Measurements from ENCODE around the gene PRKAG1.

Gene PRKAG1

DNA sequence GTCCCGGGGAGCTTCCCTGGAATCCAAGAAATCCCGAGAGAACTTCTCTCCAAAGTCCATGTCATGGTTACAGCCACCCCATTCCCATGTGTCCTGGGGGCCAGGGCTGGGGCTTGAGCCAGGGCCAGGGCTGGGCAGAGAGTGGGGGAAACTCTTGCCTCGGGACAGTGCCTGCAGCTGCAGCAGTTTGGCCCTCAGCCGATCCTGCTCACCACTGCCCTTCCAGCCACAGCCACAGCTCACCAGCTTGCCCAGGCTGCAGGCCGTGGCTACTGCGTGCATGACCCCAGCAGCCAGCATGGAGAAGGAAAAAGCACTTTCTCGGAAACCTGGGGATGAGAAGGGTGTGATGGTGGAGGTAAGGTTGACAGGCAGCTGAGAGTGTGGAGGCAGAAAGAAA, 50.6 kb downstream of the PRKAG1 start:
- peak overlapping the region; percentile 4 for H3K4me3 ChIP-seq (ENCODE audit: insufficient read length, low read depth)
- no peaks in the 10 kb centered on the region for H3K9me3 ChIP-seq (ENCODE audit: insufficient read depth, low read length)
- TF ChIP-seq ZNF274 (IDR thresholded peaks at IDR 0.05; ENCODE audit: low read depth, low read length) = no peak
- TF ChIP-seq SUZ12 (IDR thresholded peaks at IDR 0.05; ENCODE audit: extremely low read depth, insufficient read depth, insufficient read length) = no peak
- TF ChIP-seq YY1 (IDR thresholded peaks at IDR 0.05; ENCODE audit: insufficient read depth, insufficient read length) = no peak
- H3K9ac ChIP-seq (ENCODE audit: insufficient read length, low read depth) = peak overlapping the region; percentile 82
- no peak for DNase-seq (ENCODE audit: low read depth, low spot score)
- H3K36me3 ChIP-seq (ENCODE audit: insufficient read depth, insufficient read length, low read length) = peaks cover 21% of the 10 kb centered on the region
- peaks cover 31% of the 10 kb centered on the region for H3K27me3 ChIP-seq (ENCODE audit: insufficient read depth, insufficient read length)
- H3K4me1 ChIP-seq (ENCODE audit: insufficient read depth, insufficient read length) = peaks cover 37% of the 10 kb centered on the region

DNA sequence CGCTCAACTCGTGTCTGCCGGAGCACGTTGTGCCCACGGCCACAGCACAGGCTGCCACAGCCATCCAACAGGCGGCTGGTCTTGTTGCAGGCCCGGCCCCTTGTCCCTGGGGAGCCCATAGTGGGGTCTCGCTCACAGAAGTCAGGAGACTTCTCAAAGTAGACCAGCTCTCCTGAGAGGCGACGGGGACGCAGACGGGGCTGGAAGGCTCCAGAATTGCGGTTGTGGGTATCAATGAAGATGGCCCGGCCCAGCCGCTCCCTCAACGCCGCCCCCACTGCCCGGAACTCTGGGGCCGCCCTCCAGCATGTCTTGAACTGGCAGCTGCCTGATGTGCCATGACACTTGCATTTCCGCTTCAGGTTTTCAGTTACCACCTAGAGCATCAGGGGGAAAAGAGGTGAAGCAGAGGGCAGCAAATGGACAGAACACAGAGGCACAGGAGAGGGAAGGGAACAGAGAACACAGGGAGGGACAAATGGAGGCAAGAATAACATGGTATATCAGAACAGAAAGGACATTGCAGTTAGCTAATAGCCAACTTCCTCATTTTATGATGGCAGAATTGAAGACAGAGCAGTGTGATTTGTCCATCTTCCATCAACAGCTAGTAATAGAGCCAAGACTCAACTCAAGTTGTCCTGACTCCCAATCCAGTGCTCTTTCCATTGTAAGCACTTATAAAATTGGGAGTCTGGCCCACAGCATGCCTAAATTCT, 52.2 kb downstream of the PRKAG1 start:
- H3K4me3 ChIP-seq (ENCODE audit: insufficient read length, low read depth) = no peak overlapping the region
- H3K9me3 ChIP-seq (ENCODE audit: insufficient read depth, low read length) = no peaks in the 10 kb centered on the region
- peaks cover 25% of the 10 kb centered on the region for H3K36me3 ChIP-seq (ENCODE audit: insufficient read depth, insufficient read length, low read length)
- H3K4me1 ChIP-seq (ENCODE audit: insufficient read depth, insufficient read length) = peaks cover 33% of the 10 kb centered on the region
- DNase-seq (ENCODE audit: low read depth, low spot score) = no peak
- TF ChIP-seq SUZ12 (IDR thresholded peaks at IDR 0.05; ENCODE audit: extremely low read depth, insufficient read depth, insufficient read length) (no peak), YY1 (IDR thresholded peaks at IDR 0.05; ENCODE audit: insufficient read depth, insufficient read length) (no peak), ZNF274 (IDR thresholded peaks at IDR 0.05; ENCODE audit: low read depth, low read length) (no peak)
- no peak overlapping the region for H3K9ac ChIP-seq (ENCODE audit: insufficient read length, low read depth)
- peaks cover 15% of the 10 kb centered on the region for H3K27me3 ChIP-seq (ENCODE audit: insufficient read depth, insufficient read length)

DNA sequence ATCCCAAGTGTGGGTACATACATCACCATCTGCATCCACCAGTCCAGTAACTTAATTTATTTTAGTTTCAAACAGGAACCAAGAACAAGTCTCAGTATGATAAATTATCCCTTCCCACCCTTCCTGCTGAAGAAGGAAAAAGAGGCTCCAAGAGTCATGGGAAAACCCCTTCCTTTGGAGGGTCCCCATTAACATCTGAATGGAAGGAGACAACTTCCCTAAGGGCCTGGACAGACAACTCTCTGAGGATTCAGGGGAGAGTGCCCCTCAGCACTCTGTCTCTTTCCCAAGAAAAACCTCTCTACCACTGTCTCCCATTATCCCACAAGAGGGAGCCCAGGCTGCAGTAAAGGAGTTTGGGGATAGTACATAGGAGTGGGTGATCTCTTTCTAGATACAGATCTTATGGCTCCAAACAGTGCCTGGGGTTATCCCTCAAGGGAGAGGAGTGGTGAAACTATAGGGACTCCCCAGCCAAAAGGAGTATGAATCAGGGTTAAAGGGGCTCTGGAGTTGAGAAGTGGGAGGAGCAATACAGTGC, 53.2 kb downstream of the PRKAG1 start:
- peak; percentile 89 for DNase-seq (ENCODE audit: low read depth, low spot score)
- peaks cover 38% of the 10 kb centered on the region for H3K4me1 ChIP-seq (ENCODE audit: insufficient read depth, insufficient read length)
- H3K36me3 ChIP-seq (ENCODE audit: insufficient read depth, insufficient read length, low read length) = peaks cover 25% of the 10 kb centered on the region
- H3K9me3 ChIP-seq (ENCODE audit: insufficient read depth, low read length) = no peaks in the 10 kb centered on the region
- H3K9ac ChIP-seq (ENCODE audit: insufficient read length, low read depth) = peak overlapping the region; percentile 22
- TF ChIP-seq ZNF274 (IDR thresholded peaks at IDR 0.05; ENCODE audit: low read depth, low read length) (no peak), YY1 (IDR thresholded peaks at IDR 0.05; ENCODE audit: insufficient read depth, insufficient read length) (no peak), SUZ12 (IDR thresholded peaks at IDR 0.05; ENCODE audit: extremely low read depth, insufficient read depth, insufficient read length) (no peak)
- H3K4me3 ChIP-seq (ENCODE audit: insufficient read length, low read depth) = no peak overlapping the region
- peaks cover 5% of the 10 kb centered on the region for H3K27me3 ChIP-seq (ENCODE audit: insufficient read depth, insufficient read length)

DNA sequence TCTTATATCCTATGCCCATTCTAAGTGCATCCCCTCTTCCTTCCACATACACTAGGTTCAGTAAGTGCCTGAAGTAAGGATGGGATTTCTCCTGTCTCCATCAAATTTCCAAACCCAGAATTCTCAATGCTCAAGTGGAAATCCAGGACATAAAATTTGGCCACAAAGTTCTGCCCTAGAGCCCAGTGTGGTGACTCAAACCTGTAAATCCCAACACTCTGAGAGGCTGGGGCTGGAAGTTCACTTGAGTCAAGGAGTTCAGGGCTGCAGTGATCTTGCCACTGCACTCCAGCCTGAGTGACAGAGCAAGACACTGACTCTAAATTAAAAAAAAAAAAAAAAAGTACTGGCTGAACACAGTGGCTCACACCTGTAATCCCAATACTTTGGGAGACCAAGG, 56.8 kb downstream of the PRKAG1 start:
- Histone ChIP-seq H3K27me3 (ENCODE audit: insufficient read depth, insufficient read length) (no peaks in the 10 kb centered on the region), H3K9ac (ENCODE audit: insufficient read length, low read depth) (no peak overlapping the region), H3K4me1 (ENCODE audit: insufficient read depth, insufficient read length) (peaks cover 21% of the 10 kb centered on the region), H3K36me3 (ENCODE audit: insufficient read depth, insufficient read length, low read length) (peaks cover 19% of the 10 kb centered on the region), H3K4me3 (ENCODE audit: insufficient read length, low read depth) (no peak overlapping the region), H3K9me3 (ENCODE audit: insufficient read depth, low read length) (no peaks in the 10 kb centered on the region)
- TF ChIP-seq SUZ12 (IDR thresholded peaks at IDR 0.05; ENCODE audit: extremely low read depth, insufficient read depth, insufficient read length) (no peak), ZNF274 (IDR thresholded peaks at IDR 0.05; ENCODE audit: low read depth, low read length) (no peak)
- no peak for DNase-seq (ENCODE audit: low read depth, low spot score)

DNA sequence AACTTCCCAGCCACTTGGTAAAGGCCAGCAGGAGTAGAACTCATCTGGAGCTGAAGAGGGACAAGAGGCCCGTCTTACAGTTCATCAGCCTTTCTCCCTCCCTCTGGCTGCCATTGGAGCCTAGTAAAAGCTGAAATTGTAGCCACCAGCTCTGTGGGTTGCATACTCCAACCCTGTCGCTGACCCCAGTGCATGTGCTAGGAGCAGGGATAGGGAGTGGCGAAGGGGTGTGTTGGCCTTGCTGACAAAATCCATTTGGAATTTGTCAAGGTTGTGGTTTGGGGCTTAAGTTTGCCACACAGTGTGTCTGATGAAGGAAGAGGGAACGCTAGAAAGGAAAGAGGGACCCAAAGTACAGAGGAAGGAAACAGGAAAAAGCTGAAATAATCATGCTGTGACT, 57.2 kb downstream of the PRKAG1 start:
- TF ChIP-seq ZNF274 (IDR thresholded peaks at IDR 0.05; ENCODE audit: low read depth, low read length) = no peak
- TF ChIP-seq SUZ12 (IDR thresholded peaks at IDR 0.05; ENCODE audit: extremely low read depth, insufficient read depth, insufficient read length) = no peak
- TF ChIP-seq YY1 (IDR thresholded peaks at IDR 0.05; ENCODE audit: insufficient read depth, insufficient read length) = no peak
- no peaks in the 10 kb centered on the region for H3K9me3 ChIP-seq (ENCODE audit: insufficient read depth, low read length)
- H3K36me3 ChIP-seq (ENCODE audit: insufficient read depth, insufficient read length, low read length) = peaks cover 15% of the 10 kb centered on the region
- H3K27me3 ChIP-seq (ENCODE audit: insufficient read depth, insufficient read length) = no peaks in the 10 kb centered on the region
- no peak overlapping the region for H3K4me3 ChIP-seq (ENCODE audit: insufficient read length, low read depth)
- peaks cover 16% of the 10 kb centered on the region for H3K4me1 ChIP-seq (ENCODE audit: insufficient read depth, insufficient read length)
- no peak for DNase-seq (ENCODE audit: low read depth, low spot score)
- H3K9ac ChIP-seq (ENCODE audit: insufficient read length, low read depth) = no peak overlapping the region

DNA sequence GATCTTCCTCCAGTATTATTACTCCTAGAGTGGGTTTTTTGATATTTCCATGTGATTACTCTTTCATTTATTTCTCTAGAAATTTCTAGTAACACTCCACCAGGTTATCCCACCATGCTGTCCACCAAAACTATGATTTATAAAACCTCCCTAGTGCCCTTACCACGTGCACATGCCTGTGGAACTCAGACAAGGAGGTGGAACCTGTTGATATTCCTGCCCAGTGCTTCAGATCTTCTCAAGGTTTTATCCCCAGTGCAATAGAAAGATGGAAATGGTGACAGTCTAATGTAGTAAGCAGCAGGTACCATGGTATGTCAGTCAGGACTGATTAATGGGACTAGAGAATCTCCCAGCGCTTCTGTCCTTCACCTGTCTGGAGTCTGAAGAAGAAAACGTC, 57.7 kb downstream of the PRKAG1 start:
- Histone ChIP-seq H3K27me3 (ENCODE audit: insufficient read depth, insufficient read length) (no peaks in the 10 kb centered on the region), H3K9me3 (ENCODE audit: insufficient read depth, low read length) (no peaks in the 10 kb centered on the region), H3K4me3 (ENCODE audit: insufficient read length, low read depth) (no peak overlapping the region), H3K9ac (ENCODE audit: insufficient read length, low read depth) (no peak overlapping the region), H3K4me1 (ENCODE audit: insufficient read depth, insufficient read length) (peaks cover 13% of the 10 kb centered on the region), H3K36me3 (ENCODE audit: insufficient read depth, insufficient read length, low read length) (peaks cover 15% of the 10 kb centered on the region)
- DNase-seq (ENCODE audit: low read depth, low spot score) = no peak
- no peak for TF ChIP-seq YY1 (IDR thresholded peaks at IDR 0.05; ENCODE audit: insufficient read depth, insufficient read length)
- no peak for TF ChIP-seq ZNF274 (IDR thresholded peaks at IDR 0.05; ENCODE audit: low read depth, low read length)
- TF ChIP-seq SUZ12 (IDR thresholded peaks at IDR 0.05; ENCODE audit: extremely low read depth, insufficient read depth, insufficient read length) = no peak

DNA sequence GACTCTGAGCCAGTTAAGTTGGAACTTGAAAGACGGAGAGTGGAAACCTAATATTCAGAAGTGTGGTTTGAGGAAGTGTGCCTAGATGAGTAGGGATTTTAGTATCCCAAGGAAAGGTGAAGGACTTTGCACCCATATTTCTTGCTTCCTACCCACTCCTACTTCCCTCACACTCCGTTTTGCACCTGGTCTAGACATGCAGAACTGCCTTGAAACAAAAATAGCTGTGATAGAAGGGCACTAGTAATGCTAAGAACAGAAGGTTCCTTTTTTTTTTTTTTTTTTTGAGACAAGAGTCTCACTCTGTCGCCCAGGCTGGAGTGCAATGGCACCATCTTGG, 60.6 kb downstream of the PRKAG1 start:
- Histone ChIP-seq H3K4me1 (ENCODE audit: insufficient read depth, insufficient read length) (peaks cover 7% of the 10 kb centered on the region), H3K4me3 (ENCODE audit: insufficient read length, low read depth) (peak overlapping the region; percentile 45), H3K9ac (ENCODE audit: insufficient read length, low read depth) (peak overlapping the region; percentile 83), H3K27me3 (ENCODE audit: insufficient read depth, insufficient read length) (no peaks in the 10 kb centered on the region), H3K36me3 (ENCODE audit: insufficient read depth, insufficient read length, low read length) (peaks cover 36% of the 10 kb centered on the region), H3K9me3 (ENCODE audit: insufficient read depth, low read length) (no peaks in the 10 kb centered on the region)
- TF ChIP-seq ZNF274 (IDR thresholded peaks at IDR 0.05; ENCODE audit: low read depth, low read length) = no peak
- TF ChIP-seq SUZ12 (IDR thresholded peaks at IDR 0.05; ENCODE audit: extremely low read depth, insufficient read depth, insufficient read length) = no peak
- no peak for TF ChIP-seq YY1 (IDR thresholded peaks at IDR 0.05; ENCODE audit: insufficient read depth, insufficient read length)
- no peak for DNase-seq (ENCODE audit: low read depth, low spot score)
